ENCODE results near the gene NDFIP1. TPM values are rescaled to one million over a fixed set of nuclear protein-coding genes. Genes with fewer than 3 reads are reported as not detected.

NDFIP1 gene
- total RNA-seq, 1 experiment from 2014 or later, result 27.6 TPM

DNA sequence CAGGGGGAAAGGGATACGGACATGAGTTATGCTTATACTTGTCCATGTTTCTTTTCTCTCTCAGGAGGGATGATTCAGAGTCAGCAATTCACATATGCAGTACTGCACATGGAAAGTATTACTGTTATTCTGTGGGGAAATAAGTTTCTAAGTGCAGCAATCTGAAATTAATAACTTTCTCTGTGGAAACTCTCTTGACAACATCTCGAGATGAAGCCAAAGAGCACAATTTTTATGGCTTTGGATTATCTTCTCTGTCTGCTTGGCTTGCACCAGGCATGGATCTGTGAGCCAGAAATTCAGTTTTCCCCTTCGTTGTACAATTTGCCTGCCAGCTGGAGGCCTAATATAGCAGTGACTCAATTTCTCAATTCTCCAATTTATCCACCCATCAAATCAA, 2.5 kb upstream of the NDFIP1 start (continued):
- TF ChIP-seq MLX (CRISPR knock-in tag; IDR thresholded peaks at IDR 0.05) (no peak), ZNF121 (CRISPR knock-in tag; IDR thresholded peaks at IDR 0.05) (no peak)

DNA sequence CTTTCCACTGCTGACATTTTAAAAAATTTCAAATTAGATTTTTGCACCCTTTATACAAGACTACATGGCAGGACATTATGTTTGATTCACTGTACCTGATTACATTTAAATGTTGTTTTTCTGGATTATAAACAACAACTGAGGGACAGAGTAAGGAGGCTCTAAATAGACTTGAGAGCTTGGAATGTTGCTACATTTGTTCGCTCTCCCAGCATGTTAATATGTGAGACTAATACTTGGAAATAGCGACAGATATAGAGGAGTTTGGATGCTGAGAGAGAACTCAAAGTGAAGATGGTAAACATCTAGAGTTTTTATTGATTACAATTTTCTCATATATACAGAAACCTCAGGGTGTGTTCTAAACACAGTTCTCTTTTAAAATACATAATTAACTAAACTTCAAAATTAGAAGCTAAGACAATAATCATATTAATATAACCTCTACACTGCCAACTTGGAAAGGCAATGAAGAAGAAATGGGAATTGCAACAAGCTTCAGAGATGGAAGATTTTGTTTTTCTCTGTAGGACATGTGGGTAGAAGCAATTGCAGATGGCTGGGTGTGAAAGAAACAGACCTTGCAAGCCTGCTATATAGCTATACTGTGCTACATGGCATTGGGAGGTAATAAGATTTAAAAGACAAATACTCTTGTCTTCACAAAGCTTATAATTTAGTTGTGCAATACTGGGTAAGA, 1.4 kb upstream of the NDFIP1 start:
- Mint-ChIP-seq H3K27ac (no peak overlapping the region), H3K4me3 (no peak overlapping the region), H3K36me3 (0 out of 2 replicates have a peak, but pooled peaks cover 3% of the 10 kb centered on the region), H3K9me3 (no peaks in the 10 kb centered on the region), H3K4me1 (peaks cover 22% of the 10 kb centered on the region), H3K27me3 (ENCODE audit: low read depth) (peaks cover 15% of the 10 kb centered on the region)
- no peak for ATAC-seq
- DNase-seq (ENCODE audit: low spot score), result no peak
- TF ChIP-seq, protein P1, sequence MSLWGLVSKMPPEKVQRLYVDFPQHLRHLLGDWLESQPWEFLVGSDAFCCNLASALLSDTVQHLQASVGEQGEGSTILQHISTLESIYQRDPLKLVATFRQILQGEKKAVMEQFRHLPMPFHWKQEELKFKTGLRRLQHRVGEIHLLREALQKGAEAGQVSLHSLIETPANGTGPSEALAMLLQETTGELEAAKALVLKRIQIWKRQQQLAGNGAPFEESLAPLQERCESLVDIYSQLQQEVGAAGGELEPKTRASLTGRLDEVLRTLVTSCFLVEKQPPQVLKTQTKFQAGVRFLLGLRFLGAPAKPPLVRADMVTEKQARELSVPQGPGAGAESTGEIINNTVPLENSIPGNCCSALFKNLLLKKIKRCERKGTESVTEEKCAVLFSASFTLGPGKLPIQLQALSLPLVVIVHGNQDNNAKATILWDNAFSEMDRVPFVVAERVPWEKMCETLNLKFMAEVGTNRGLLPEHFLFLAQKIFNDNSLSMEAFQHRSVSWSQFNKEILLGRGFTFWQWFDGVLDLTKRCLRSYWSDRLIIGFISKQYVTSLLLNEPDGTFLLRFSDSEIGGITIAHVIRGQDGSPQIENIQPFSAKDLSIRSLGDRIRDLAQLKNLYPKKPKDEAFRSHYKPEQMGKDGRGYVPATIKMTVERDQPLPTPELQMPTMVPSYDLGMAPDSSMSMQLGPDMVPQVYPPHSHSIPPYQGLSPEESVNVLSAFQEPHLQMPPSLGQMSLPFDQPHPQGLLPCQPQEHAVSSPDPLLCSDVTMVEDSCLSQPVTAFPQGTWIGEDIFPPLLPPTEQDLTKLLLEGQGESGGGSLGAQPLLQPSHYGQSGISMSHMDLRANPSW (CRISPR knock-in tag; conservative IDR thresholded peaks at IDR 0.05; ENCODE audit: low read depth), result no peak
- TF ChIP-seq, protein P2, sequence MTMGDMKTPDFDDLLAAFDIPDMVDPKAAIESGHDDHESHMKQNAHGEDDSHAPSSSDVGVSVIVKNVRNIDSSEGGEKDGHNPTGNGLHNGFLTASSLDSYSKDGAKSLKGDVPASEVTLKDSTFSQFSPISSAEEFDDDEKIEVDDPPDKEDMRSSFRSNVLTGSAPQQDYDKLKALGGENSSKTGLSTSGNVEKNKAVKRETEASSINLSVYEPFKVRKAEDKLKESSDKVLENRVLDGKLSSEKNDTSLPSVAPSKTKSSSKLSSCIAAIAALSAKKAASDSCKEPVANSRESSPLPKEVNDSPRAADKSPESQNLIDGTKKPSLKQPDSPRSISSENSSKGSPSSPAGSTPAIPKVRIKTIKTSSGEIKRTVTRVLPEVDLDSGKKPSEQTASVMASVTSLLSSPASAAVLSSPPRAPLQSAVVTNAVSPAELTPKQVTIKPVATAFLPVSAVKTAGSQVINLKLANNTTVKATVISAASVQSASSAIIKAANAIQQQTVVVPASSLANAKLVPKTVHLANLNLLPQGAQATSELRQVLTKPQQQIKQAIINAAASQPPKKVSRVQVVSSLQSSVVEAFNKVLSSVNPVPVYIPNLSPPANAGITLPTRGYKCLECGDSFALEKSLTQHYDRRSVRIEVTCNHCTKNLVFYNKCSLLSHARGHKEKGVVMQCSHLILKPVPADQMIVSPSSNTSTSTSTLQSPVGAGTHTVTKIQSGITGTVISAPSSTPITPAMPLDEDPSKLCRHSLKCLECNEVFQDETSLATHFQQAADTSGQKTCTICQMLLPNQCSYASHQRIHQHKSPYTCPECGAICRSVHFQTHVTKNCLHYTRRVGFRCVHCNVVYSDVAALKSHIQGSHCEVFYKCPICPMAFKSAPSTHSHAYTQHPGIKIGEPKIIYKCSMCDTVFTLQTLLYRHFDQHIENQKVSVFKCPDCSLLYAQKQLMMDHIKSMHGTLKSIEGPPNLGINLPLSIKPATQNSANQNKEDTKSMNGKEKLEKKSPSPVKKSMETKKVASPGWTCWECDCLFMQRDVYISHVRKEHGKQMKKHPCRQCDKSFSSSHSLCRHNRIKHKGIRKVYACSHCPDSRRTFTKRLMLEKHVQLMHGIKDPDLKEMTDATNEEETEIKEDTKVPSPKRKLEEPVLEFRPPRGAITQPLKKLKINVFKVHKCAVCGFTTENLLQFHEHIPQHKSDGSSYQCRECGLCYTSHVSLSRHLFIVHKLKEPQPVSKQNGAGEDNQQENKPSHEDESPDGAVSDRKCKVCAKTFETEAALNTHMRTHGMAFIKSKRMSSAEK (CRISPR knock-in tag; IDR thresholded peaks at IDR 0.05; ENCODE audit: borderline replicate concordance), result no peak
- no peak for TF ChIP-seq HMGA2 (CRISPR knock-in tag; IDR thresholded peaks at IDR 0.05)
- no peak for TF ChIP-seq NFE2L1 (CRISPR knock-in tag; IDR thresholded peaks at IDR 0.05)
- TF ChIP-seq RELA (CRISPR knock-in tag; IDR thresholded peaks at IDR 0.05; ENCODE audit: borderline replicate concordance), result no peak
- no peak for TF ChIP-seq ZNF317 (CRISPR knock-in tag; IDR thresholded peaks at IDR 0.05; ENCODE audit: borderline replicate concordance, low read depth)
- no peak for TF ChIP-seq MXD4 (CRISPR knock-in tag; IDR thresholded peaks at IDR 0.05; ENCODE audit: borderline replicate concordance)
- no peak for TF ChIP-seq TCF7 (CRISPR knock-in tag; IDR thresholded peaks at IDR 0.05; ENCODE audit: low read depth)
- TF ChIP-seq, protein P3, sequence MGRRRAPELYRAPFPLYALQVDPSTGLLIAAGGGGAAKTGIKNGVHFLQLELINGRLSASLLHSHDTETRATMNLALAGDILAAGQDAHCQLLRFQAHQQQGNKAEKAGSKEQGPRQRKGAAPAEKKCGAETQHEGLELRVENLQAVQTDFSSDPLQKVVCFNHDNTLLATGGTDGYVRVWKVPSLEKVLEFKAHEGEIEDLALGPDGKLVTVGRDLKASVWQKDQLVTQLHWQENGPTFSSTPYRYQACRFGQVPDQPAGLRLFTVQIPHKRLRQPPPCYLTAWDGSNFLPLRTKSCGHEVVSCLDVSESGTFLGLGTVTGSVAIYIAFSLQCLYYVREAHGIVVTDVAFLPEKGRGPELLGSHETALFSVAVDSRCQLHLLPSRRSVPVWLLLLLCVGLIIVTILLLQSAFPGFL (CRISPR knock-in tag; IDR thresholded peaks at IDR 0.05; ENCODE audit: borderline replicate concordance), result no peak
- no peak for TF ChIP-seq KAT7 (CRISPR knock-in tag; IDR thresholded peaks at IDR 0.05; ENCODE audit: borderline replicate concordance)
- no peak for TF ChIP-seq ZMAT4 (CRISPR knock-in tag; IDR thresholded peaks at IDR 0.05)
- TF ChIP-seq, protein P4, sequence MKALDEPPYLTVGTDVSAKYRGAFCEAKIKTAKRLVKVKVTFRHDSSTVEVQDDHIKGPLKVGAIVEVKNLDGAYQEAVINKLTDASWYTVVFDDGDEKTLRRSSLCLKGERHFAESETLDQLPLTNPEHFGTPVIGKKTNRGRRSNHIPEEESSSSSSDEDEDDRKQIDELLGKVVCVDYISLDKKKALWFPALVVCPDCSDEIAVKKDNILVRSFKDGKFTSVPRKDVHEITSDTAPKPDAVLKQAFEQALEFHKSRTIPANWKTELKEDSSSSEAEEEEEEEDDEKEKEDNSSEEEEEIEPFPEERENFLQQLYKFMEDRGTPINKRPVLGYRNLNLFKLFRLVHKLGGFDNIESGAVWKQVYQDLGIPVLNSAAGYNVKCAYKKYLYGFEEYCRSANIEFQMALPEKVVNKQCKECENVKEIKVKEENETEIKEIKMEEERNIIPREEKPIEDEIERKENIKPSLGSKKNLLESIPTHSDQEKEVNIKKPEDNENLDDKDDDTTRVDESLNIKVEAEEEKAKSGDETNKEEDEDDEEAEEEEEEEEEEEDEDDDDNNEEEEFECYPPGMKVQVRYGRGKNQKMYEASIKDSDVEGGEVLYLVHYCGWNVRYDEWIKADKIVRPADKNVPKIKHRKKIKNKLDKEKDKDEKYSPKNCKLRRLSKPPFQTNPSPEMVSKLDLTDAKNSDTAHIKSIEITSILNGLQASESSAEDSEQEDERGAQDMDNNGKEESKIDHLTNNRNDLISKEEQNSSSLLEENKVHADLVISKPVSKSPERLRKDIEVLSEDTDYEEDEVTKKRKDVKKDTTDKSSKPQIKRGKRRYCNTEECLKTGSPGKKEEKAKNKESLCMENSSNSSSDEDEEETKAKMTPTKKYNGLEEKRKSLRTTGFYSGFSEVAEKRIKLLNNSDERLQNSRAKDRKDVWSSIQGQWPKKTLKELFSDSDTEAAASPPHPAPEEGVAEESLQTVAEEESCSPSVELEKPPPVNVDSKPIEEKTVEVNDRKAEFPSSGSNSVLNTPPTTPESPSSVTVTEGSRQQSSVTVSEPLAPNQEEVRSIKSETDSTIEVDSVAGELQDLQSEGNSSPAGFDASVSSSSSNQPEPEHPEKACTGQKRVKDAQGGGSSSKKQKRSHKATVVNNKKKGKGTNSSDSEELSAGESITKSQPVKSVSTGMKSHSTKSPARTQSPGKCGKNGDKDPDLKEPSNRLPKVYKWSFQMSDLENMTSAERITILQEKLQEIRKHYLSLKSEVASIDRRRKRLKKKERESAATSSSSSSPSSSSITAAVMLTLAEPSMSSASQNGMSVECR (CRISPR knock-in tag; IDR thresholded peaks at IDR 0.05; ENCODE audit: borderline replicate concordance), result no peak
- TF ChIP-seq NR1H2 (CRISPR knock-in tag; IDR thresholded peaks at IDR 0.05), result no peak
- TF ChIP-seq JAZF1 (CRISPR knock-in tag; IDR thresholded peaks at IDR 0.05), result no peak
- TF ChIP-seq, protein P5, sequence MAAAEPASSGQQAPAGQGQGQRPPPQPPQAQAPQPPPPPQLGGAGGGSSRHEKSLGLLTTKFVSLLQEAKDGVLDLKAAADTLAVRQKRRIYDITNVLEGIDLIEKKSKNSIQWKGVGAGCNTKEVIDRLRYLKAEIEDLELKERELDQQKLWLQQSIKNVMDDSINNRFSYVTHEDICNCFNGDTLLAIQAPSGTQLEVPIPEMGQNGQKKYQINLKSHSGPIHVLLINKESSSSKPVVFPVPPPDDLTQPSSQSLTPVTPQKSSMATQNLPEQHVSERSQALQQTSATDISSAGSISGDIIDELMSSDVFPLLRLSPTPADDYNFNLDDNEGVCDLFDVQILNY (CRISPR knock-in tag; IDR thresholded peaks at IDR 0.05), result no peak
- no peak for TF ChIP-seq JUN (CRISPR knock-in tag; IDR thresholded peaks at IDR 0.05)
- TF ChIP-seq RORB (CRISPR knock-in tag; IDR thresholded peaks at IDR 0.05), result no peak
- no peak for TF ChIP-seq GTF2I (CRISPR knock-in tag; conservative IDR thresholded peaks at IDR 0.05)
- ChIA-PET CTCF (interaction anchor here (0.7 to 4.2 kb wide), 3 partner anchors 36 to 116 kb away, joined by 3 to 13 read pairs (median 3); partner anchors contain the start of gene GNPDA1), POLR2A (no interaction called here)
